Activated naive CD4-positive, alpha-beta T cell treated with anti-CD3 and anti-CD28 coated beads, Interleukin-2, amount 50 U/mL, for 72 hours (primary cell): ENCODE results near the gene RASSF7. TPM values are rescaled to one million over a fixed set of nuclear protein-coding genes. Genes with fewer than 3 reads are reported as not detected.

Source experiments
- ATAC-seq, 2 donors: fragments of 150-1000 bp; cut with Tn5 transposase; 2 replicates each; pipeline ENCODE4 v1.10.0; 2021; ENCODE audit warnings: mild to moderate bottlenecking in 2 of 2, moderate library complexity in 2 of 2
- DNase-seq, 2 donors: peaks; one replicate each; pipeline ENCODE4 v3.0.0; 2021 to 2022; ENCODE audit warnings: low spot score in 2 of 2
- H3K27ac Mint-ChIP-seq, 2 donors: one replicate each; pipeline ENCODE4 v1.8.0; 2022; ENCODE audit warnings: mild to moderate bottlenecking in 2 of 2, mixed read lengths in 2 of 2
- H3K36me3 Mint-ChIP-seq, 2 donors: one replicate each; pipeline ENCODE4 v1.8.0; 2022; ENCODE audit warnings: mixed read lengths in 2 of 2
- H3K9me3 Mint-ChIP-seq, 2 donors: one replicate each; pipeline ENCODE4 v1.8.0; 2022; ENCODE audit warnings: mixed read lengths in 2 of 2
- total RNA-seq, 2 donors: library from RNA; stranded (reverse); gene quantifications; one replicate each; pipeline ENCODE4 v1.2.3, GENCODE V29; 2022

Gene RASSF7
- total RNA-seq, 2 donors from 2014 or later = 13.3 to 17.5 TPM

DNA sequence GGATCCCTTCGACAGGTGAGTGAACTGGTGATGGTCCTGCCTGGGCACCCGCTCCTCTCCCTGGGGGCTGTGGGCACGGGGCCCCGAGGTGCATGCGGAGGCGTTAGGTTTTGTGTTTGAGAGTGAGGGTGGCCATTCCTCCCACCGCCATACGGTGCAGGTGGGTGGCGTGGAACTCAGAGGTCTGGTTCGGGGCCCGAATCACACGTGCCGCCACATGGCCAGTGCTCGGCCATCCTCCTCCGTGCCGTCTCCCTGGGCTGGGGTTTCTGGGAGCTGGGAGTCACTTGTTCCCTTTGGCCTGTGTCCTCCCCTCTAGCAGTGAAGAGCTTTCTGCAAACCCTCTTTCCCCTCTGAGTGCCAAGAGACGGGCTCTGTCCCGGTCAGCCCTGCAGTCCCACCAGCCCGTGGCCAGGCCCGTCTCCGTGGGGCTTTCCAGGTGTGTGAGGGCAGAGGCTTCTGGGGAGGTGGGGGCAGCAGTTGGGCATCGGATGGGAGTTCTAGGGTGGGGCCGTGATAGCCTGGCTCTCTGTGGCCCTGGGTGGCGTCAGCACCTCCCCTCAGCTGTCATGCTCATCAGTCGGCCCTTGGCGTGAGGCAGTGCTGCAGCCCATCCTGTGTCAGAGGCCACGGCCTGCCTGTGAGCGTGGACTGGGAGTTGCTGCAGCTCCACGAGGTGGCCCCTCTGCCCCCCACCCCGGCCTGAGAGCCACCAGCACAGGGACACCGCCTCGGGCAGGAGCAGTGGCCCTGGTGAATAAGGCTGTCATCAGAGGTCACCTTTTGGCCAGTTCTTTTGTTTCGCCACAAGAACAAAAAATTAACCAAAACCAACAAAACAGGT lies 44.7 kb downstream of the RASSF7 start:
- Mint-ChIP-seq H3K9me3 (no peaks in the 10 kb centered on the region), H3K36me3 (peaks cover 0 to 8% of the 10 kb centered on the region in 2 donors), H3K27ac (peak overlapping the region in 1 of 2 donors; percentile 59)
- ATAC-seq = no peak
- no peak for DNase-seq

DNA sequence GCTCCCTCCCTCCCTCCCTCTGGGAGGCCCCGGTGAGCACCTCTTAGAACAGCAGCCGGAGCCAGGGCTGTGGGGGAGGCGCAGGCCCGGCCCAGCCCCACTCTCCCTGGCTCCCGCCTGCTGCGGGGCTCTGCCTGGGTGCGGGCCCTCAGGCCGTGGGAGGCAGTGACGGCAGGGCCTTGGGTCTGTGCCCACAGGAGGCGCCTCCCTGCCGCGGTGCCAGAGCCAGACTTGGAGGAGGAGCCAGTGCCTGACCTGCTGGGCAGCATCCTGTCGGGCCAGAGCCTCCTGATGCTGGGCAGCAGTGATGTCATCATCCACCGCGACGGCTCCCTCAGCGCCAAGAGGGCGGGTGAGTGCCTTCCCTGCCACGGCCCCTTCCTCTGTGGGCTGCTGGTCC lies 45.5 kb downstream of the RASSF7 start:
- no peak for DNase-seq
- H3K36me3 Mint-ChIP-seq = peaks cover 0 to 8% of the 10 kb centered on the region in 2 donors

DNA sequence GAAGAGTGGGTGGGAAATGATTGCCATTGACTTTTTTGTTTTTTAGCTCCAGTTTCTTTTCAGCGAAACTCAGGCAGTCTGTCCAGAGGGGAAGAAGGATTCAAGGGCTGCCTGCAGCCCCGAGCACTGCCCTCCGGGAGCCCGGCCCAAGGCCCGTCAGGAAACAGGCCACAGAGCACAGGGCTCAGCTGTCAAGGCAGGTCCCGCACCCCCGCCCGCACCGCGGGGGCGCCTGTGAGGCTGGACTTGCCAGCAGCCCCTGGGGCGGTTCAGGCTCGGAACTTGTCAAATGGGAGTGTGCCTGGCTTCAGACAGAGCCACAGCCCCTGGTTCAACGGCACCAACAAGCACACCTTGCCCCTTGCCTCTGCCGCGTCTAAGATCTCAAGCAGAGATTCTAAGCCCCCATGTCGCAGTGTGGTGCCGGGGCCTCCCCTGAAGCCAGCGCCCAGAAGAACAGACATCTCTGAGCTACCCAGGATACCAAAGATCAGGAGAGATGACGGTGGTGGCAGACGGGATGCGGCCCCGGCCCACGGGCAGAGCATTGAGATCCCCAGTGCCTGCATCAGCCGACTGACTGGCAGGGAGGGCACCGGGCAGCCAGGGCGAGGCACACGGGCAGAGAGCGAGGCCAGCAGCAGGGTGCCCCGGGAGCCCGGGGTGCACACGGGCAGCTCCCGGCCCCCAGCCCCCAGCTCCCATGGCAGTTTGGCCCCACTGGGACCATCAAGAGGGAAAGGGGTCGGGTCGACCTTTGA lies 46.4 kb downstream of the RASSF7 start:
- H3K27ac Mint-ChIP-seq = peak overlapping the region in 1 of 2 donors; percentile 63
- no peak for ATAC-seq
- no peak for DNase-seq
- H3K36me3 Mint-ChIP-seq = peaks cover 0 to 11% of the 10 kb centered on the region in 2 donors
- no peaks in the 10 kb centered on the region for H3K9me3 Mint-ChIP-seq

More for the DNA sequence above, 45.5 kb downstream of the RASSF7 start:
- H3K27ac Mint-ChIP-seq = no peak overlapping the region
- ATAC-seq = no peak
- H3K9me3 Mint-ChIP-seq = no peaks in the 10 kb centered on the region

DNA sequence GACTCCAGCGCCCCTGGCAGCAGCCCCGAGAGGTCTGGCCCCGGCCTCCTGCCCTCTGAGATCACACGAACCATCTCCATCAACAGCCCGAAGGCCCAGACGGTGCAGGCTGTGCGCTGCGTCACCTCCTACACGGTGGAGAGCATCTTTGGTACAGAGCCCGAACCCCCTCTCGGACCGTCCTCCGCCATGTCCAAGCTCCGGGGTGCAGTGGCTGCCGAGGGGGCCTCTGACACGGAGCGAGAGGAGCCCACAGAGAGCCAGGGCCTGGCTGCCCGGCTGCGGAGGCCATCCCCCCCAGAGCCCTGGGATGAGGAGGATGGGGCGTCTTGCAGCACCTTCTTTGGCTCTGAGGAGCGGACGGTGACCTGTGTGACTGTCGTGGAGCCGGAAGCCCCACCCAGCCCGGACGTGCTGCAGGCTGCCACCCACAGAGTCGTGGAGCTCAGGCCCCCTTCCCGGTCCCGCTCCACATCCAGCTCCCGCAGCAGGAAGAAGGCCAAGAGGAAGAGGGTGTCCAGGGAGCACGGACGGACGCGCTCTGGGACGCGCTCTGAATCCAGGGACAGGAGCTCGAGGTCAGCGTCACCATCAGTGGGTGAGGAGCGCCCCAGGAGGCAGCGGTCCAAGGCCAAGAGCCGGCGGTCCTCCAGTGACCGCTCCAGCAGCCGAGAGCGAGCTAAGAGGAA lies 47.3 kb downstream of the RASSF7 start:
- Mint-ChIP-seq H3K27ac (peak overlapping the region in 1 of 2 donors; percentile 90), H3K9me3 (no peaks in the 10 kb centered on the region), H3K36me3 (peaks cover 0 to 13% of the 10 kb centered on the region in 2 donors)
- DNase-seq = no peak
- ATAC-seq = no peak

DNA sequence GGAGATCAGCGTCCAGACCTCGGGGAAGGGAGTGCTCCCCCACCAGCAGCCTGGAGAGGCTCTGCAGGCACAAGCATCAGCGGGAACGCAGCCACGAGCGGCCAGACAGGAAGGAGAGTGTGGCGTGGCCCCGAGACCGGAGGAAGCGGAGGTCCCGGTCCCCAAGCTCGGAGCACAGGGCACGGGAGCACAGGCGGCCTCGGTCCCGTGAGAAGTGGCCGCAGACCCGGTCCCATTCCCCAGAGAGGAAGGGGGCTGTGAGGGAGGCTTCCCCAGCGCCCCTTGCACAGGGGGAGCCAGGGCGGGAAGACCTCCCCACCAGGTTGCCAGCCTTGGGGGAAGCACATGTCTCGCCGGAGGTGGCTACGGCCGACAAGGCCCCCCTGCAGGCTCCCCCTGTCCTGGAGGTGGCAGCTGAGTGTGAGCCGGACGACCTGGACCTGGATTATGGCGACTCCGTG lies 48.1 kb downstream of the RASSF7 start:
- Mint-ChIP-seq H3K36me3 (peaks cover 0 to 13% of the 10 kb centered on the region in 2 donors), H3K27ac (peak overlapping the region in 1 of 2 donors; percentile 90), H3K9me3 (no peaks in the 10 kb centered on the region)
- no peak for DNase-seq
- ATAC-seq = no peak

DNA sequence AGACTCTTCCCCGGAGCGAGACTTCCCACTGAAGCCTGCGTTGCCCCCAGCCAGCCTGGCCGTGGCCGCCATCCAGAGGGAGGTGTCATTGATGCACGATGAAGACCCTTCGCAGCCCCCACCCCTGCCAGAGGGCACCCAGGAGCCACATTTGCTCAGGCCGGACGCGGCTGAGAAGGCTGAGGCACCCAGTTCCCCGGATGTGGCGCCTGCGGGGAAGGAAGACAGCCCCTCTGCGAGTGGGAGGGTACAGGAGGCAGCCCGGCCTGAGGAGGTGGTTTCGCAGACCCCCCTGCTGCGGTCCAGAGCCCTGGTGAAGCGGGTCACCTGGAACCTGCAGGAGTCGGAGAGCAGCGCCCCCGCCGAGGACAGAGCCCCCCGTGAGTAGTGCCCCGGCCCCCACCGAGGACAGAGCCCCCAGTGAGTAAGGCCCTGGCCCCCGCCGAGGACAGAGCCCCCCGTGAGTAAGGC lies 48.6 kb downstream of the RASSF7 start:
- DNase-seq = no peak
- no peak overlapping the region for H3K27ac Mint-ChIP-seq
- H3K9me3 Mint-ChIP-seq = no peaks in the 10 kb centered on the region
- H3K36me3 Mint-ChIP-seq = peaks cover 0 to 17% of the 10 kb centered on the region in 2 donors
- ATAC-seq = no peak

DNA sequence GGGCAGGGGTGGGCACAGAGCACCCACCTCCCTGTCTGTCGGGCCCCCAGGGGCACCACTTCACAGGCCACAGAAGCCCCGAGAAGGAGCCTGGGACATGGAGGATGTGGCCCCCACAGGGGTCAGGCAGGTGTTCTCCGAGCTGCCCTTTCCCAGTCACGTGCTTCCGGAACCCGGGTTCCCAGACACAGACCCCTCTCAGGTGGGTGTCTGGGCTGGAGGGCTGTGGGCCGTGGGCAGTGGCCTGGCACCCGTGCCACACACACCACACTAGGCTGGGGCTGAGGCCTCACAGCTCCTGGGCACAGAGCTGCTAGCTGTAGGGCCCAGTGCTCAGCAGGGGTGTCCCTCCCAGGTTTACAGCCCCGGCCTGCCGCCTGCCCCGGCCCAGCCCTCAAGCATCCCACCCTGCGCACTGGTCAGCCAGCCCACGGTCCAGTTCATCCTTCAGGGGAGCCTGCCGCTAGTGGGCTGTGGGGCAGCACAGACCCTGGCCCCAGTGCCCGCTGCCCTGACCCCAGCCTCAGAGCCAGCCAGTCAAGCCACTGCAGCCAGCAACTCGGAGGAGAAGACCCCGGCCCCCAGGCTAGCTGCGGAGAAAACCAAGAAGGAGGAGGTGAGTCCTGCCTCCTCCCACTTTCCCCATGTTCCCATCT lies 49.5 kb downstream of the RASSF7 start:
- no peak for DNase-seq
- H3K27ac Mint-ChIP-seq = peak overlapping the region; percentile 81 to 92
- no peak for ATAC-seq
- H3K9me3 Mint-ChIP-seq = no peaks in the 10 kb centered on the region
- H3K36me3 Mint-ChIP-seq = peaks cover 0 to 21% of the 10 kb centered on the region in 2 donors

DNA sequence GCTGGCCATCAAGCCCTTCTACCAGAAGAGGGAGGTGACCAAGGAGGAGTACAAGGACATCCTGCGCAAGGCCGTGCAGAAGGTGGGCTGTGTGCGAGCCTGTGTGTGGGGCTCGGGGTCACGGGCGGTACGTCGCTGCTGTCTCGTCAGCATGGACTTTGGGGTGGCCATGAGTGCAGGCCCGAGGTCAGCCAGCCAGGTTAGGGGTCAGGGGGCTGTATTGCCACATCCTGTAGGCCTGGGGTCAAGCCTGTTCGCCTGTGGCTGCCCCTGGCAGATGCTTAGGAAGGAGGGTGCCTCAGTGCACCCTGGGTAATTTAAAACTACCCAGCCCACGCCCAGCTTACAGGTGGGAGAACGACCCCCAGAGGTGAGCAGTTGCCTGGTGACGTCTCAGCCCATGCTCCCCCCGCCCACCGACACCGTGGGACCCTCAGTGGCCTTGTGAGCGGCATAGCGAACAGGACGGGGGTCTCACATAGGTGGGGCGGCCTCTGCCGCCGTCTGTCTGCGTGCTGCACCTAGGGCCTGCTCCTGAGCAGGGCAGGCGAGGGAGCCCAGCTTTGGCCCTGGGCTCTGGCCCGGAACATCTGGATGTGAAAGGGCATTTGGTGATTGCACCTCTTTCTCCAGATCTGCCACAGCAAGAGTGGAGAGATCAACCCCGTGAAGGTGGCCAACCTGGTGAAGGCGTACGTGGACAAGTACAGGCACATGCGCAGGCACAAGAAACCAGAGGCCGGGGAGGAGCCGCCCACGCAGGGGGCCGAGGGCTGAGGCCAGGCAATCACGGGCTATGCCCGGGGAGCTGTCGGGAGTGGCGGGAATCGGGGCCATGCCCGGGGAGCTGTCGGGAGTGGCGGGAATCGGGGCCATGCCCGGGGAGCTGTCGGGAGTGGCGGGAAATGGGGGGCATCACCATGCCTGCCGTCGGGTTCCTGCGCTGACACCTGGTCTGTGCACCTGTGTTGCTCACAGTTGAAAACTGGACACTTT lies 50.5 kb downstream of the RASSF7 start:
- H3K36me3 Mint-ChIP-seq = peaks cover 0 to 21% of the 10 kb centered on the region in 2 donors
- H3K9me3 Mint-ChIP-seq = no peaks in the 10 kb centered on the region
- peak overlapping the region; percentile 81 to 92 for H3K27ac Mint-ChIP-seq
- ATAC-seq = no peak
- DNase-seq = no peak

DNA sequence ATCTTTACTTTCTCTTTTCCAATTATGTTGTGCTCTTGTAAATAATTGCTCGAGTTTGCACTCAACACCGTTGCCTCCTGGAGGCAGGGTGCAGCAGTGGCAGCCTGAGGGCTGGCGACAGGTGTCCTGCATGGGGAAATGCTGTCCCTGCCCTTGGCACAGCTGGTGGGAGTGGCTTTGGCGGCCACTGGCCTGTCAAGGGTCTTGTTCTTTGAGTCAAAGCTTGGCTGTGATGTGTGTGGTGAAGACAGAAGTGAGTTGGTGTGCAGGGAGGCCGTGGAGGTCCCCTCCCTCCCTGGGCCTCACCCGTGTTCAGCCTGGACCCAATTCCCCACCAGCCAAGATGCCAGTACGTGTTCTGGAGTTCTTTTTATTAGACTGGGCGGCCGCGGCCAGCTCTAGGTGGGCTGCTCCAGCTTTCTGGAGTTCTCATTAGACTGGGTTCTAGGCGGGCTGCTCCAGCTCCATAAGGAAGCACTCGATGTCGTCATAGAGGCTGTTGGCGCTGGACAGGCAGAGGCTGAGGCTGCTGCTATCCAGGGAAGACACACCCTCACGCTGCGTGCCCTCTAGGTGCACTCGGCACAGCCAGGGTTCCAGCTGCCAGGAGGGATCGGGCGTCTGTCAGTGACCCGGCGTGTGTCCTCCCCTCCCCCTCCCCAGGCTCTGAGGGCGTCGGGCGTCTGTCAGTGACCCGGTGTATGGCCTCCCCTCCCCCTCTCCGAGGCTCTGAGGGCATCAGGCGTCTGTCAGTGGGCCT lies 51.6 kb downstream of the RASSF7 start:
- DNase-seq (no peak), ATAC-seq (no peak)
- Mint-ChIP-seq H3K27ac (peak overlapping the region; percentile 35 to 88), H3K9me3 (no peaks in the 10 kb centered on the region), H3K36me3 (peaks cover 0 to 13% of the 10 kb centered on the region in 2 donors)

DNA sequence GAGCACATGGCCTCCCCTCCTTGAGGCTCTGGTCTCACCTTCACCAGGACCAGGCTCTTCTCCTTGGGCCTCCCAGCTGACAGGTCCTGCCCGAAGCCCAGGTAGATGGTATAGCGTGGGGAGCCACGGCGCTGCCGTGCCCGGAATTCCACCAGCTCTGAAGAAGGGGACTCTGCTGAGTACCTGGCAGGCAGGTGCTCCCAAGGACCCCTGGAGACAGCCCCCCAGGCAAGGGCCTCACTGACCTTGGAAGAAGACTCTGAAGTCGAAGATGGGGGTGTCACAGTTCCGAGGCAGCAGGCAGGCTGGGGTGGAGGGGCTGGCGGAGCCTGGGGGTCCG lies 52.2 kb downstream of the RASSF7 start:
- H3K36me3 Mint-ChIP-seq = peaks cover 0 to 13% of the 10 kb centered on the region in 2 donors
- ATAC-seq = no peak
- DNase-seq = no peak
- H3K27ac Mint-ChIP-seq = peak overlapping the region; percentile 35 to 68
- H3K9me3 Mint-ChIP-seq = no peaks in the 10 kb centered on the region

DNA sequence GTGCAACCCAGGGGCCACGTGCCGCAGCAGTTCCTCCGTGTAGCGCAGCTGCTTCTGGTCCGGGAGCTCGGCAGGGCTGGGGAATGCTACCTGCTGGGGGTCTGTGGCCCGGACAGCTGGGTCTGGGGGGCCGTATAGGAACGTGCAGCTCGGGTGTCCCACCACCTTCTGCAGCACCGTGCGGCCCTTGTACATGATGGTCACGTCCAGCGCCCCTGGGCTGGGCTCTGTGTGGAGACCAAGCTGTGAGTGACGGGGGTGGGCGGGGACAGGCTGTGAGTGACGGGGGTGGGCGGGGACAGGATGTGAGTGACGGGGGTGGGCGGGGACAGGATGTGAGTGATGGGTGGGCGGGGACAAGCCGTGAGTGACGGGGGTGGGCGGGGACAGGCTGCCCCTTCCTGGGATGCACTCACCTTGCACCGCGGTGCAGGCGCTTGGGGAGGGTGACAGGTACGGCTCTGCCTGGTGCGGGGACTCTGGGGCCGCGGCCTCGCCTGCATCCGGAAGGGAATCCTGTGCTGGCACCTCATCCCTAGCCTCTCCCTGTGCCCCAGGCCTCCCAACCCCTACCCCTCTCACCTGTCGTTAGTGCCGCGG lies 52.7 kb downstream of the RASSF7 start:
- peaks cover 0 to 13% of the 10 kb centered on the region in 2 donors for H3K36me3 Mint-ChIP-seq
- H3K27ac Mint-ChIP-seq = peak overlapping the region; percentile 44 to 82
- DNase-seq (peak in 1 of 2 donors; percentile 68), ATAC-seq (peak; percentile 17 to 40)
- no peaks in the 10 kb centered on the region for H3K9me3 Mint-ChIP-seq
